BLaER1 (cell line): ENCODE measurements around the gene CTNNA1.
"Not testable (repeated sequence)": the region's sequence is repeated elsewhere in the genome, so short reads cannot be mapped to it uniquely, and the experiment has no call there.

ENCODE experiments used
- H3K27ac ChIP-seq: shearing (Covaris generic); formaldehyde crosslinking; 2 replicates; pipeline ENCODE4 v1.8.1; 2022
- H3K27me3 ChIP-seq: shearing (Covaris generic); formaldehyde crosslinking; 2 replicates; pipeline ENCODE4 v1.8.1; 2022
- H3K36me3 ChIP-seq: shearing (Covaris generic); formaldehyde crosslinking; 2 replicates; pipeline ENCODE4 v1.8.1; 2022
- H3K4me1 ChIP-seq: shearing (Covaris generic); formaldehyde crosslinking; 2 replicates; pipeline ENCODE4 v1.8.1; 2022
- H3K4me2 ChIP-seq: shearing (Covaris generic); formaldehyde crosslinking; 2 replicates; pipeline ENCODE4 v1.8.1; 2022
- H3K4me3 ChIP-seq: shearing (Covaris generic); formaldehyde crosslinking; 2 replicates; pipeline ENCODE4 v1.8.1; 2022
- H3K9ac ChIP-seq: shearing (Covaris generic); formaldehyde crosslinking; 2 replicates; pipeline ENCODE4 v1.8.1; 2022
- H3K9me3 ChIP-seq: shearing (Covaris generic); formaldehyde crosslinking; 2 replicates; pipeline ENCODE4 v1.8.1; 2022
- H4K20me1 ChIP-seq: shearing (Covaris generic); formaldehyde crosslinking; 2 replicates; pipeline ENCODE4 v1.8.1; 2022
- Cebpa-rat ChIP-seq: shearing (Covaris generic); IDR thresholded peaks from 2 replicates; pipeline ENCODE4 v1.8.1; 2022

Gene CTNNA1

GRCh38 chr5:138824516-138824915 lies 71.3 kb downstream of the CTNNA1 start:
- Histone ChIP-seq H3K4me3 (no peak overlapping the region), H3K9me3 (no peaks in the 10 kb centered on the region), H3K4me1 (peaks cover 14% of the 10 kb centered on the region), H3K36me3 (peaks cover 75% of the 10 kb centered on the region), H3K27me3 (no peaks in the 10 kb centered on the region), H3K9ac (no peak overlapping the region), H3K27ac (no peak overlapping the region), H3K4me2 (peak overlapping the region; percentile 16; the same call in 1 of the 2 replicates), H4K20me1 (peaks cover 59% of the 10 kb centered on the region)
- no peak for TF ChIP-seq Cebpa-rat

- no peak overlapping the region for H3K27ac ChIP-seq
Observed at GRCh38 chr5:138824924-138825863, 72.0 kb downstream of the CTNNA1 start.

GRCh38 chr5:138828556-138828955 lies 75.3 kb downstream of the CTNNA1 start:
- Histone ChIP-seq H4K20me1 (peaks cover 69% of the 10 kb centered on the region), H3K9me3 (no peaks in the 10 kb centered on the region), H3K4me1 (peaks cover 27% of the 10 kb centered on the region), H3K36me3 (peaks cover 74% of the 10 kb centered on the region), H3K27me3 (no peaks in the 10 kb centered on the region), H3K27ac (no peak overlapping the region), H3K4me2 (no peak overlapping the region), H3K4me3 (no peak overlapping the region), H3K9ac (no peak overlapping the region)
- no peak for TF ChIP-seq Cebpa-rat

More at GRCh38 chr5:138824924-138825863, 72.0 kb downstream of the CTNNA1 start:
- no peak overlapping the region for H3K9ac ChIP-seq
- peaks cover 78% of the 10 kb centered on the region for H3K36me3 ChIP-seq
- H3K4me3 ChIP-seq = no peak overlapping the region
- TF ChIP-seq Cebpa-rat = no peak
- H4K20me1 ChIP-seq = peaks cover 58% of the 10 kb centered on the region
- no peaks in the 10 kb centered on the region for H3K9me3 ChIP-seq
- no peaks in the 10 kb centered on the region for H3K27me3 ChIP-seq
- peaks cover 14% of the 10 kb centered on the region for H3K4me1 ChIP-seq
- H3K4me2 ChIP-seq = no peak overlapping the region

- peaks cover 22% of the 10 kb centered on the region for H3K4me1 ChIP-seq
- H3K4me2 ChIP-seq = no peak overlapping the region
- no peaks in the 10 kb centered on the region for H3K9me3 ChIP-seq
- peaks cover 71% of the 10 kb centered on the region for H3K36me3 ChIP-seq
- peaks cover 67% of the 10 kb centered on the region for H4K20me1 ChIP-seq
- no peak for TF ChIP-seq Cebpa-rat
- no peak overlapping the region for H3K27ac ChIP-seq
- no peak overlapping the region for H3K9ac ChIP-seq
- H3K27me3 ChIP-seq = no peaks in the 10 kb centered on the region
- no peak overlapping the region for H3K4me3 ChIP-seq
Observed at GRCh38 chr5:138829341-138829740, 76.1 kb downstream of the CTNNA1 start.

GRCh38 chr5:138831703-138832102 lies 78.5 kb downstream of the CTNNA1 start:
- H4K20me1 ChIP-seq = peaks cover 53% of the 10 kb centered on the region
- peaks cover 63% of the 10 kb centered on the region for H3K36me3 ChIP-seq
- H3K27ac ChIP-seq = no peak overlapping the region
- no peak overlapping the region for H3K9ac ChIP-seq
- no peak for TF ChIP-seq Cebpa-rat
- H3K4me2 ChIP-seq = peak overlapping the region; percentile 43
- H3K4me3 ChIP-seq = no peak overlapping the region
- H3K4me1 ChIP-seq = peaks cover 13% of the 10 kb centered on the region
- H3K27me3 ChIP-seq = no peaks in the 10 kb centered on the region
- no peaks in the 10 kb centered on the region for H3K9me3 ChIP-seq

GRCh38 chr5:138832218-138832617 lies 79.0 kb downstream of the CTNNA1 start:
- no peak for TF ChIP-seq Cebpa-rat
- peaks cover 48% of the 10 kb centered on the region for H4K20me1 ChIP-seq
- H3K27ac ChIP-seq = no peak overlapping the region
- H3K4me2 ChIP-seq = peak overlapping the region; percentile 43
- no peak overlapping the region for H3K9ac ChIP-seq
- peaks cover 13% of the 10 kb centered on the region for H3K4me1 ChIP-seq
- H3K9me3 ChIP-seq = no peaks in the 10 kb centered on the region
- peaks cover 58% of the 10 kb centered on the region for H3K36me3 ChIP-seq
- no peaks in the 10 kb centered on the region for H3K27me3 ChIP-seq
- no peak overlapping the region for H3K4me3 ChIP-seq

- H3K4me2 ChIP-seq = no peak overlapping the region
- peaks cover 50% of the 10 kb centered on the region for H4K20me1 ChIP-seq
- no peaks in the 10 kb centered on the region for H3K27me3 ChIP-seq
- no peak overlapping the region for H3K27ac ChIP-seq
- H3K4me3 ChIP-seq = no peak overlapping the region
- no peak for TF ChIP-seq Cebpa-rat
- no peaks in the 10 kb centered on the region for H3K9me3 ChIP-seq
- H3K36me3 ChIP-seq = peaks cover 49% of the 10 kb centered on the region
- H3K9ac ChIP-seq = no peak overlapping the region
- H3K4me1 ChIP-seq = peaks cover 13% of the 10 kb centered on the region
Observed at GRCh38 chr5:138833080-138833479, 79.9 kb downstream of the CTNNA1 start.

GRCh38 chr5:138833726-138834480 lies 80.7 kb downstream of the CTNNA1 start:
- TF ChIP-seq Cebpa-rat = no peak
- peaks cover 41% of the 10 kb centered on the region for H3K36me3 ChIP-seq

GRCh38 chr5:138834853-138835252 lies 81.6 kb downstream of the CTNNA1 start:
- Histone ChIP-seq H3K36me3 (peaks cover 37% of the 10 kb centered on the region), H3K4me1 (peaks cover 13% of the 10 kb centered on the region), H4K20me1 (peaks cover 56% of the 10 kb centered on the region)
- not testable (repeated sequence) for H3K9me3 ChIP-seq, H3K4me3 ChIP-seq, H3K4me2 ChIP-seq, H3K27me3 ChIP-seq, H3K9ac ChIP-seq, H3K27ac ChIP-seq

More at GRCh38 chr5:138833726-138834480, 80.7 kb downstream of the CTNNA1 start:
- Histone ChIP-seq H3K4me2 (no peak overlapping the region), H3K4me3 (no peak overlapping the region), H3K27me3 (no peaks in the 10 kb centered on the region), H3K4me1 (peaks cover 13% of the 10 kb centered on the region), H3K9me3 (no peaks in the 10 kb centered on the region), H4K20me1 (peaks cover 50% of the 10 kb centered on the region), H3K27ac (no peak overlapping the region), H3K9ac (no peak overlapping the region)

GRCh38 chr5:138837160-138837559 lies 83.9 kb downstream of the CTNNA1 start:
- Histone ChIP-seq H3K4me2 (no peak overlapping the region), H3K4me1 (peaks cover 3% of the 10 kb centered on the region), H3K4me3 (no peak overlapping the region), H4K20me1 (peaks cover 47% of the 10 kb centered on the region), H3K9ac (no peak overlapping the region), H3K27me3 (no peaks in the 10 kb centered on the region), H3K9me3 (no peaks in the 10 kb centered on the region), H3K27ac (no peak overlapping the region), H3K36me3 (peaks cover 40% of the 10 kb centered on the region)
- TF ChIP-seq Cebpa-rat = no peak
